Esophagus squamous epithelium (tissue), 5 donors: ENCODE data around the gene ADGRE3. TPM values are rescaled to one million over a fixed set of nuclear protein-coding genes. Genes with fewer than 3 reads are reported as not detected.

ENCODE experiments used
- DNase-seq: peaks from one replicate; lab custom pipeline; 2025; lab: John Stamatoyannopoulos, UW
- H3K27ac ChIP-seq, 4 donors: fragments of 200-600 bp; sonication (generic); one replicate each; pipeline ENCODE4 v1.5.1; 2016 to 2019; ENCODE audit warnings: mild to moderate bottlenecking in 1 of 4
- H3K27me3 ChIP-seq, 4 donors: fragments of 200-600 bp; sonication (generic); 1 replicate in 3 of 4; 2 replicates in 1 of 4; pipeline versions ENCODE4 v1.5.1 to v1.6.0; 2017 to 2021; ENCODE audit warnings: antibody characterized with exemption in 1 of 4
- H3K36me3 ChIP-seq, 3 donors: fragments of 200-600 bp; sonication (generic); one replicate each; pipeline ENCODE4 v1.5.1; 2016 to 2019
- H3K4me1 ChIP-seq, 3 donors: fragments of 200-600 bp; sonication (generic); one replicate each; pipeline ENCODE4 v1.5.1; 2017 to 2019
- H3K4me3 ChIP-seq, 4 donors: fragments of 200-600 bp; sonication (generic); 1 replicate in 3 of 4; 2 replicates in 1 of 4; pipeline ENCODE4 v1.5.1; 2016 to 2019; ENCODE audit warnings: mild to moderate bottlenecking in 2 of 4, moderate library complexity in 1 of 4
- H3K9me3 ChIP-seq, 3 donors: fragments of 200-600 bp; sonication (generic); one replicate each; pipeline ENCODE4 v1.5.1; 2016 to 2019
- POLR2A ChIP-seq, 4 donors: fragments of 450-650 bp; IDR thresholded peaks; one replicate each; pipeline ENCODE4 v1.6.1; 2017; ENCODE audit warnings: antibody characterized with exemption in 4 of 4, mild to moderate bottlenecking in 4 of 4, moderate library complexity in 3 of 4
- WGBS, 2 donors: methylation state at CpG; one replicate each; pipeline ENCODE4 v1.1.5; 2018; 5-methylcytosine and 5-hydroxymethylcytosine counted together
- intact Hi-C: fragments of 100-400 bp; cut with DNase I; formaldehyde crosslinking; loops from one replicate; pipeline ENCODE4 v1.15.0; 2022
- total RNA-seq, 4 donors: library from RNA; depleted of rRNA; stranded (reverse); fragments of >200 nt; gene quantifications; one replicate each; pipeline ENCODE4 v1.1.0, GENCODE V29; 2016
- TF ChIP-seq, protein P1 (sequence below), 6 experiments: fragments of 450-650 bp in 4 of 6; fragments of 200-600 bp in 2 of 6; sonication (generic) in 2 of 6; IDR thresholded peaks; one replicate each; pipeline ENCODE4 v1.5.1; 2016 to 2019; ENCODE audit warnings: antibody characterized with exemption in 6 of 6, mild to moderate bottlenecking in 4 of 6, moderate library complexity in 4 of 6
- donor health status: DM: yes; HTN: yes; CAD: no.

Gene ADGRE3
- total RNA-seq, 4 donors from 2014 or later: 0.29 TPM; not detected in 3

DNA sequence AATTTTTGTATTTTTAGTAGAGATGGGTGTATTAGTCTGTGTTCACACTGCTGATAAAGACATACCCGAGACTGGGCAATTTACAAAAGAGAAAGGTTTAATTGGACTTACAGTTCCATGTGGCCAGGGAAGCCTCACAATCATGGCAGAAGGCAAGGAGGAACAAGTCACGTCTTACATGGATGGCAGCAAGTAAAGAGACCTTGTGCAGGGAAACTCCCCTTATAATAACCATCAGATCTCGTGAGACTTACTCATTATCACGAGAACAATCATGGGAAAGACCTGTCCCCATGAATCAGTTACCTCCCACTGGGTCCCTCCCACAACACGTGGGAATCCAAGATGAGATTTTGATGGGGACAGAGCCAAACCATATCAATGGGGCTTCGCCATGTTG, 29.8 kb upstream of the ADGRE3 start:
- no peak for DNase-seq
- intact Hi-C loops: no loop called here
- no peak overlapping the region for H3K27ac ChIP-seq
- H3K4me3 ChIP-seq: no peak overlapping the region
- WGBS, 2 donors: 79 to 89% methylated on average over 5 to 6 of the region's 6 CpGs
- no peaks in the 10 kb centered on the region for H3K4me1 ChIP-seq
- peaks cover 33 to 100% (median 38%) of the 10 kb centered on the region in 3 donors for H3K36me3 ChIP-seq
- no peak for TF ChIP-seq POLR2A (IDR thresholded peaks at IDR 0.05)
- TF ChIP-seq, protein P1, sequence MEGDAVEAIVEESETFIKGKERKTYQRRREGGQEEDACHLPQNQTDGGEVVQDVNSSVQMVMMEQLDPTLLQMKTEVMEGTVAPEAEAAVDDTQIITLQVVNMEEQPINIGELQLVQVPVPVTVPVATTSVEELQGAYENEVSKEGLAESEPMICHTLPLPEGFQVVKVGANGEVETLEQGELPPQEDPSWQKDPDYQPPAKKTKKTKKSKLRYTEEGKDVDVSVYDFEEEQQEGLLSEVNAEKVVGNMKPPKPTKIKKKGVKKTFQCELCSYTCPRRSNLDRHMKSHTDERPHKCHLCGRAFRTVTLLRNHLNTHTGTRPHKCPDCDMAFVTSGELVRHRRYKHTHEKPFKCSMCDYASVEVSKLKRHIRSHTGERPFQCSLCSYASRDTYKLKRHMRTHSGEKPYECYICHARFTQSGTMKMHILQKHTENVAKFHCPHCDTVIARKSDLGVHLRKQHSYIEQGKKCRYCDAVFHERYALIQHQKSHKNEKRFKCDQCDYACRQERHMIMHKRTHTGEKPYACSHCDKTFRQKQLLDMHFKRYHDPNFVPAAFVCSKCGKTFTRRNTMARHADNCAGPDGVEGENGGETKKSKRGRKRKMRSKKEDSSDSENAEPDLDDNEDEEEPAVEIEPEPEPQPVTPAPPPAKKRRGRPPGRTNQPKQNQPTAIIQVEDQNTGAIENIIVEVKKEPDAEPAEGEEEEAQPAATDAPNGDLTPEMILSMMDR (IDR thresholded peaks at IDR 0.05): no peak
- H3K27me3 ChIP-seq: no peaks in the 10 kb centered on the region
- H3K9me3 ChIP-seq: no peaks in the 10 kb centered on the region

- no peak overlapping the region for H3K4me3 ChIP-seq
- DNase-seq: no peak
- intact Hi-C loops: no loop called here
- H3K4me1 ChIP-seq: no peaks in the 10 kb centered on the region
- H3K27me3 ChIP-seq: no peaks in the 10 kb centered on the region
- no peak overlapping the region for H3K27ac ChIP-seq
- no peak for TF ChIP-seq POLR2A (IDR thresholded peaks at IDR 0.05)
- peaks cover 28 to 100% (median 39%) of the 10 kb centered on the region in 3 donors for H3K36me3 ChIP-seq
- 87 to 95% methylated on average over 5 to 6 of the region's 6 CpGs for WGBS, 2 donors
- no peaks in the 10 kb centered on the region for H3K9me3 ChIP-seq
Observed at GRCh38 chr19:14703833-14704232, 29.2 kb upstream of the ADGRE3 start.

- H3K4me3 ChIP-seq: no peak overlapping the region
- 93 to 99% methylated on average over 4 to 5 of the region's 9 CpGs for WGBS, 2 donors
- H3K36me3 ChIP-seq: peaks cover 25 to 100% (median 40%) of the 10 kb centered on the region in 3 donors
- no peaks in the 10 kb centered on the region for H3K9me3 ChIP-seq
- H3K27ac ChIP-seq: no peak overlapping the region
- no peak for TF ChIP-seq POLR2A (IDR thresholded peaks at IDR 0.05)
- TF ChIP-seq, protein P1 (IDR thresholded peaks at IDR 0.05): no peak
- H3K27me3 ChIP-seq: no peaks in the 10 kb centered on the region
- H3K4me1 ChIP-seq: no peaks in the 10 kb centered on the region
- DNase-seq: no peak
- intact Hi-C loops: no loop called here
Observed at GRCh38 chr19:14700711-14701375, 26.2 kb upstream of the ADGRE3 start.

DNA sequence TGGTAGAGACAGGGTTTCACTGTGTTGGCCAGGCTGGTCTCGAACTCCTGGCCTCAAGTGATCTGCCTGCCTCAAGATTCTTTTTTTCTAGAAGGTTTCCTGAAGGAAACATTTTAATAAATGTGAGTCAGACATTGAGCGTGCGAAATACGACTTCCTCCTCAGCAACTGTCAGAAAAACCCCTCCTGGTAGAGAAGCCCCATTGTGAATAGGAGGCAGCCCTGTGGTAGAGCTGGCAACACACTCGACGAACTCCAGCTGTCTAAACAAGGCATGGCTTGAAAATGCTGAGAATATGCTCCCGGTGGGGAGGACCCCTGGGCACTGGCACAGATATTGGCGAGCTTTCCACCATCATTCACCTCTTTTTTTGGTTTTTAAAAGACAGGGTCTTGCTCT, 25.0 kb upstream of the ADGRE3 start:
- TF ChIP-seq, protein P1 (IDR thresholded peaks at IDR 0.05): no peak
- no peak for TF ChIP-seq POLR2A (IDR thresholded peaks at IDR 0.05)
- DNase-seq: no peak
- 81 to 94% methylated on average over 7 to 8 of the region's 8 CpGs for WGBS, 2 donors
- peaks cover 25 to 100% (median 45%) of the 10 kb centered on the region in 3 donors for H3K36me3 ChIP-seq
- H3K4me1 ChIP-seq: no peaks in the 10 kb centered on the region
- no peak overlapping the region for H3K27ac ChIP-seq
- no peak overlapping the region for H3K4me3 ChIP-seq
- intact Hi-C loops: no loop called here
- H3K9me3 ChIP-seq: no peaks in the 10 kb centered on the region
- H3K27me3 ChIP-seq: no peaks in the 10 kb centered on the region

DNA sequence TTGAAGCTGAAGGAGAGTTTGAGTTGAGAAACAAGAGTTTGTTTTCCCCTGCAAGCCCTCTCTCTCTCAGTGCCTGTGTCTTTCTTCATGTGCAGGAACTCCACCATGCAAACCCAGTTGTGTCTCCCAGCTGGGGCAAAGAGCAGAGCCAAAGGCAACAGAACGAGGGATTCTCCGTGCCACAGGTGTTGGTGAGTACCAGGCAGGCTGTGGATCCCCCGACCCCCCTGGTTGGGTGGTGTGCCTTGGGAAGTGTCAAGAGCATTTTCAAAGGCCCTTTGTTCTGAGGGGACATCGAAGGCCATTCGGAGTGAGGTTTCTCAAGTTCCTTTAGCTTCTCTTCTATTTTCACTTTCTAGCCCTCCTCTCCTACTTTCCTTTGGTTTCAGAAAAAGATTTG, 20.8 kb upstream of the ADGRE3 start:
- Histone ChIP-seq H3K27me3 (no peaks in the 10 kb centered on the region), H3K36me3 (peaks cover 5 to 73% (median 26%) of the 10 kb centered on the region in 3 donors), H3K27ac (no peak overlapping the region), H3K4me3 (no peak overlapping the region), H3K9me3 (no peaks in the 10 kb centered on the region), H3K4me1 (peaks cover 0 to 16% (median 5%) of the 10 kb centered on the region in 3 donors)
- WGBS, 2 donors: 89 to 100% methylated on average over 5 of the region's 5 CpGs
- DNase-seq: no peak
- intact Hi-C loops: no loop called here
- TF ChIP-seq, protein P1 (IDR thresholded peaks at IDR 0.05): no peak
- TF ChIP-seq POLR2A (IDR thresholded peaks at IDR 0.05): no peak
